ENCODE measurements around the gene XPO6. TPM values are rescaled to one million over a fixed set of nuclear protein-coding genes. Genes with fewer than 3 reads are reported as not detected.
A peak's percentile ranks its signal among the peaks of the same experiment; 100 is the strongest.

Gene XPO6
- total RNA-seq, 4 donors from 2014 or later: 94.7 to 272 (median 130) TPM

DNA sequence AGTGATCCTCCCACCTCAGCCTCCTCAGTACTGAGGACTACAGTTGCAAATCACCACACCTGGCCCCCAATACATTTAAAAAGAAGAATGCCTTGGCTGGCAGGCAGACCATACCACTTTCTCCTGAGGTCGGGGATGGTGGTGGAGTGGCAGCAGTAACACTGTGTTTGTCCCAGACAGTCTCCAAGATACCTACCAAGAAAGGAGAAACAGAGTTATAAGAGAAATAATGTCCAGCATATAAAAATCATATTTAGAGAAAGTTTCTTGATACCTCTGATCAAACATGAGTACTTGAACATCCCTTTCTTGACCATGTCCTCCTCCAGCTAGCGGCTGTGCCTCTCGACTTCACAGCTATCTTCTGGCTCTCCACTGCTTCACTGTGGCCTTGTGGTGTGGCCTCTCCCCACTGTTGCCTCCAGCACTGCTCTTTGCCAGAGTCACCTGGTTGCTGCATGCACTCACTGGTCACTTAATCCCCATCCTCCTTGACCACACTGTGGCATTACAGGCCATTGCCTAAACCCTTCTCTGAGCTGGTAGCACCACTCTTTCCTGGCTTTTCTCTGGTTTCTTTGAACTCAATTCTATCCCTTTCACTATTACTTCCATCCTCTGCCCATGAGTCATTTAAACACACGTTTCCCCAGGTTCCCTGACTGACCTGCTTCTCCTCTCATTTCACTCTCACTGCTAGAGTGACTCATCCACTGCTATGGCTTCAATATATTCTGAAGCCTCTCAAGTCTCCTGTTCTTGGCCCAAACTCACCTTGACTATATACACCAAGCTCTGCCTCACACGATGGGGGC lies 45.2 kb downstream of the XPO6 start:
- no peak for DNase-seq
- TF ChIP-seq POLR2A (IDR thresholded peaks at IDR 0.05): no peak
- TF ChIP-seq, protein P1, sequence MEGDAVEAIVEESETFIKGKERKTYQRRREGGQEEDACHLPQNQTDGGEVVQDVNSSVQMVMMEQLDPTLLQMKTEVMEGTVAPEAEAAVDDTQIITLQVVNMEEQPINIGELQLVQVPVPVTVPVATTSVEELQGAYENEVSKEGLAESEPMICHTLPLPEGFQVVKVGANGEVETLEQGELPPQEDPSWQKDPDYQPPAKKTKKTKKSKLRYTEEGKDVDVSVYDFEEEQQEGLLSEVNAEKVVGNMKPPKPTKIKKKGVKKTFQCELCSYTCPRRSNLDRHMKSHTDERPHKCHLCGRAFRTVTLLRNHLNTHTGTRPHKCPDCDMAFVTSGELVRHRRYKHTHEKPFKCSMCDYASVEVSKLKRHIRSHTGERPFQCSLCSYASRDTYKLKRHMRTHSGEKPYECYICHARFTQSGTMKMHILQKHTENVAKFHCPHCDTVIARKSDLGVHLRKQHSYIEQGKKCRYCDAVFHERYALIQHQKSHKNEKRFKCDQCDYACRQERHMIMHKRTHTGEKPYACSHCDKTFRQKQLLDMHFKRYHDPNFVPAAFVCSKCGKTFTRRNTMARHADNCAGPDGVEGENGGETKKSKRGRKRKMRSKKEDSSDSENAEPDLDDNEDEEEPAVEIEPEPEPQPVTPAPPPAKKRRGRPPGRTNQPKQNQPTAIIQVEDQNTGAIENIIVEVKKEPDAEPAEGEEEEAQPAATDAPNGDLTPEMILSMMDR (IDR thresholded peaks at IDR 0.05): no peak
- Histone ChIP-seq H3K9me3 (no peaks in the 10 kb centered on the region), H3K27me3 (no peaks in the 10 kb centered on the region), H3K4me1 (peaks cover 0 to 9% (median 0%) of the 10 kb centered on the region in 4 donors), H3K27ac (peak overlapping the region in 2 of 4 donors; percentile 23 to 72), H3K36me3 (peaks cover 0 to 54% (median 4%) of the 10 kb centered on the region in 3 donors), H3K4me3 (no peak overlapping the region)

DNA sequence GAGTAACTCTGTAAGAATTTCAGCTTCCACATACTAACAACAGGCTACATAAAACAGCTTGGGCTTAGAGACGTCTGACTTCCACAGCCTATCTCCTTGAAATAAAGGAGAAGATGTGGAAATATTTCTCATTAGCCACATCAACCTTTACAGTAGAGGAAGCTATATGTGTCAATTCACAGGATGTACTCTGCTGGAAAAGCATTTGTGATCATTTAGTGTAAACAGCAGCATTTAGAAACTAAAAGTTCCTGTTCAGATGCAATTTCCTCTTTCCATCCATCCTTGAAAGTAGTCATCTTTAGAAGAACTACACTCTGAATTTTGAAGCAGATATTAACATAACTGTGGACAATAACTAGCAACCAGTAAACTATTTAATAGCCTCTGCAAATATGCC lies 46.2 kb downstream of the XPO6 start:
- TF ChIP-seq POLR2A (IDR thresholded peaks at IDR 0.05): no peak
- TF ChIP-seq, protein P1 (IDR thresholded peaks at IDR 0.05): no peak
- Histone ChIP-seq H3K9me3 (no peaks in the 10 kb centered on the region), H3K36me3 (peaks cover 0 to 54% (median 4%) of the 10 kb centered on the region in 3 donors)

DNA sequence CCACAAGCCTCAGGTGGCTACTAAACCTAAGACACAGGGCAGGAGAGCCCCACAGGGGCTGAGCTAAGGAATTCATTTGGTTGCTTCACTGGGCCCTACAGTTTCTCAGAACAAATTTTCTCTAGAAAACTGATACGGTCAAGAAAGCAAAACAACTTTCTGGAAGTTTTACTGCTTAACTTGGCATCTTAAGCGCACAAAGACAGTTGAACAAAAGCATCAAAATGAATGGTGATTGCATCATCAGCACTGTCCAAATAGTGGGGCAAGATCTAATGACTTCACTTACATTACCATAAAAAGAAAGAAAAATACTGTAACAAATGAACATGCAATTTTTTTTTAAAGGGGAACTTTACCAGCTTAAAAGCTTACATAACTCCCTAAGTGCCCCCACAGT lies 47.6 kb downstream of the XPO6 start:
- no peaks in the 10 kb centered on the region for H3K9me3 ChIP-seq
- H3K4me1 ChIP-seq: peaks cover 0 to 9% (median 0%) of the 10 kb centered on the region in 4 donors
- TF ChIP-seq, protein P1 (IDR thresholded peaks at IDR 0.05): no peak
- TF ChIP-seq POLR2A (IDR thresholded peaks at IDR 0.05): no peak
- H3K27me3 ChIP-seq: no peaks in the 10 kb centered on the region
- DNase-seq: no peak
- H3K27ac ChIP-seq: peak overlapping the region in 1 of 4 donors; percentile 33
- H3K36me3 ChIP-seq: peaks cover 0 to 46% (median 0%) of the 10 kb centered on the region in 3 donors
- H3K4me3 ChIP-seq: no peak overlapping the region

More for the DNA sequence above, 46.2 kb downstream of the XPO6 start:
- DNase-seq: no peak
- Histone ChIP-seq H3K4me3 (no peak overlapping the region), H3K27me3 (no peaks in the 10 kb centered on the region), H3K4me1 (peaks cover 0 to 9% (median 0%) of the 10 kb centered on the region in 4 donors), H3K27ac (peak overlapping the region in 2 of 4 donors; percentile 23 to 72)

DNA sequence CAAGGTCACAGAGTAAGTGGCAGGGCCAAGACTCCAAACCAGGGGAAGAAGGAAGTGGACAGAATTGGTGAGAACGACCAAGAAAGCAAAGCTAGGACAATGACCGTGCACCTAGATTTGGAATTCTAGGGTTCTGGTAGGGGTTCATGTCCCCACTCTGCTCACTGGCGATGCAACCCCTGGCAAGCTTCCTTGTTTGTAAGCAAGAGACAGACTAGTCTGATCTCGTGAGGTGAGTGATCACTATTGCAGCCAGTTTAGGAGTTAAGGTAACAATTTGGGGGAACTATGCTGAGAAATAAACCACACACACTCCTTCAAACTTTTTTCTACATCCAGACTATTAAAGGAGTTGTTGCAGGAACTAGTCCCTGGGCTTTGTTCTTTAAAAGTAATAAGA lies 48.1 kb downstream of the XPO6 start:
- no peak for DNase-seq
- Histone ChIP-seq H3K36me3 (peaks cover 0 to 42% (median 0%) of the 10 kb centered on the region in 3 donors), H3K27me3 (no peaks in the 10 kb centered on the region), H3K27ac (peak overlapping the region in 1 of 4 donors; percentile 33), H3K4me3 (no peak overlapping the region), H3K4me1 (peaks cover 0 to 9% (median 0%) of the 10 kb centered on the region in 4 donors), H3K9me3 (no peaks in the 10 kb centered on the region)
- TF ChIP-seq POLR2A (IDR thresholded peaks at IDR 0.05): no peak
- TF ChIP-seq, protein P1 (IDR thresholded peaks at IDR 0.05): no peak

DNA sequence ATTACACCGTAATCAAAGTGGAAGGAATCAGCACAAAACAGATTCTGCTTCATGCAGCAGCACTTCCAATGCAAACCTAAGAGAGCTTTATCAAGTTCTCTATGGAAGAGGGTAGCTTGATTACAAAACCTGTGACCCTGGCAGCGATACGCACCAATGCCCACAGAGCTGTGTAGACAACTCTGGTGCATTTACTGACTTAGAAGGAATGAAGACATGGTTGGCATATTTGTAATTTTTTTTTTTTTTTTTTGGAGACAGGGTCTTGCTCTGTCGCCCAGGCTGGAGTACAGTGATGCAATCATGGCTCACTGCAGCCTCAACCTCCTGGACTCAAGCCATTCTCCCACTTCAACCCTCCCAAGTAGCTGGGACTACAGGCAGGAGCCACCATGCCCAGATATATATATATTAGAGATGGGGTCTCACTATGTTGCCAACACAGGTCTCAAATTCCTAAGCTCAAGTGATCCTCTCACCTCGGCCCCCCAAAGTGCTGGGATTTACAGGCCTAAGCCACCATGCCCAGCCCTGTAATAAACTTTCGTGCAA lies 49.4 kb downstream of the XPO6 start:
- H3K4me1 ChIP-seq: peaks cover 0 to 9% (median 2%) of the 10 kb centered on the region in 4 donors
- no peak for DNase-seq

More for the DNA sequence above, 49.4 kb downstream of the XPO6 start:
- H3K27ac ChIP-seq: peak overlapping the region in 1 of 4 donors; percentile 17
- H3K27me3 ChIP-seq: no peaks in the 10 kb centered on the region
- no peak overlapping the region for H3K4me3 ChIP-seq
- no peaks in the 10 kb centered on the region for H3K9me3 ChIP-seq
- TF ChIP-seq POLR2A (IDR thresholded peaks at IDR 0.05): no peak
- TF ChIP-seq, protein P1 (IDR thresholded peaks at IDR 0.05): no peak
- H3K36me3 ChIP-seq: peaks cover 0 to 34% (median 0%) of the 10 kb centered on the region in 3 donors
